Measurements from ENCODE around the gene RC3H2. TPM values are rescaled to one million over a fixed set of nuclear protein-coding genes. Genes with fewer than 3 reads are reported as not detected.

RC3H2 gene
- total and polyA plus RNA-seq, 2 donors (not counting 3 experiments of a cell fraction or from before 2014, with no cell fraction given): 25.3 to 63.0 TPM

- CTCF ChIA-PET: interaction anchor here (1.6 kb wide), 1 partner anchor 54 kb away, joined by 5 read pairs; no protein-coding TSS in a partner anchor
- Histone ChIP-seq H3K27me3 (ENCODE audit: control insufficient read depth in 2 of 2, insufficient read depth in 2 of 2, low read length in 2 of 2) (no peaks in the 10 kb centered on the region), H2AFZ (ENCODE audit: low read depth, low read length) (no peak overlapping the region), H3K4me2 (ENCODE audit: insufficient read depth, low read length) (no peak overlapping the region), H3K9me1 (replicated peaks; ENCODE audit: control insufficient read depth, extremely low read depth, insufficient read depth, low read length) (no peaks in the 10 kb centered on the region), H4K20me1 (replicated peaks; ENCODE audit: control insufficient read depth, extremely low read depth, insufficient read depth, low read length) (peaks cover under 1% of the 10 kb centered on the region), H3K9me3 (replicated peaks; ENCODE audit: control insufficient read depth, insufficient read depth, low read length) (no peaks in the 10 kb centered on the region), H3K4me3 (replicated peaks in 1 of 3; ENCODE audit: insufficient read depth in 1 of 3, low read depth in 1 of 3, low read length in 3 of 3) (no peak overlapping the region), H3K9ac (replicated peaks; ENCODE audit: extremely low read depth, insufficient read depth, low read length) (no peak overlapping the region), H3K36me3 (ENCODE audit: control insufficient read depth in 2 of 2, extremely low read depth in 1 of 2, insufficient read depth in 2 of 2, low read length in 2 of 2) (peaks cover 2 to 8% of the 10 kb centered on the region in 2 experiments), H3K27ac (ENCODE audit: insufficient read depth, low read depth, low read length) (no peak overlapping the region), H3K4me1 (ENCODE audit: control insufficient read depth, extremely low read depth, insufficient read depth, low read length) (peaks cover 13% of the 10 kb centered on the region), H3K79me2 (ENCODE audit: control insufficient read depth, insufficient read depth, low read length) (peaks cover 34% of the 10 kb centered on the region)
- BruUV-seq (replicated peaks): no TSS peak
- TF ChIP-seq JUN (IDR thresholded peaks at IDR 0.05; ENCODE audit: borderline replicate concordance, insufficient read depth, insufficient read length, low read depth) (no peak), EZH2 (IDR thresholded peaks at IDR 0.05; ENCODE audit: borderline replicate concordance, low read depth, low read length, severe bottlenecking) (no peak), MYC (IDR thresholded peaks at IDR 0.05; ENCODE audit: low read depth, low read length) (no peak)
- intact Hi-C loops (cut with micrococcal nuclease): no loop called here
- FAIRE-seq (no peak), DNase-seq (ENCODE audit: low read depth, low spot score) (no peak)
- dilution Hi-C loops (cut with MboI; ENCODE audit: extremely low pct_ligation_motif_present, low sequenced_read_pairs): no loop called here
- POLR2A ChIA-PET: interaction anchor here (0.6 kb wide), 1 partner anchor 23 kb away, joined by 4 read pairs; no protein-coding TSS in a partner anchor
These were observed 31.7 kb upstream of the RC3H2 start for GRCh38 chr9:122936883-122937282.

GRCh38 chr9:122936464-122936863 is 31.3 kb upstream of the RC3H2 start:
- Histone ChIP-seq H3K4me3 (replicated peaks in 1 of 3; ENCODE audit: insufficient read depth in 1 of 3, low read depth in 1 of 3, low read length in 3 of 3) (no peak overlapping the region), H4K20me1 (replicated peaks; ENCODE audit: control insufficient read depth, extremely low read depth, insufficient read depth, low read length) (no peaks in the 10 kb centered on the region), H3K36me3 (ENCODE audit: control insufficient read depth in 2 of 2, extremely low read depth in 1 of 2, insufficient read depth in 2 of 2, low read length in 2 of 2) (peaks cover 2 to 8% of the 10 kb centered on the region in 2 experiments), H3K27me3 (ENCODE audit: control insufficient read depth in 2 of 2, insufficient read depth in 2 of 2, low read length in 2 of 2) (no peaks in the 10 kb centered on the region), H3K4me2 (ENCODE audit: insufficient read depth, low read length) (no peak overlapping the region), H2AFZ (ENCODE audit: low read depth, low read length) (no peak overlapping the region), H3K4me1 (ENCODE audit: control insufficient read depth, extremely low read depth, insufficient read depth, low read length) (peaks cover 9% of the 10 kb centered on the region), H3K9me3 (replicated peaks; ENCODE audit: control insufficient read depth, insufficient read depth, low read length) (no peaks in the 10 kb centered on the region), H3K9ac (replicated peaks; ENCODE audit: extremely low read depth, insufficient read depth, low read length) (no peak overlapping the region), H3K79me2 (ENCODE audit: control insufficient read depth, insufficient read depth, low read length) (peaks cover 32% of the 10 kb centered on the region), H3K27ac (ENCODE audit: insufficient read depth, low read depth, low read length) (no peak overlapping the region), H3K9me1 (replicated peaks; ENCODE audit: control insufficient read depth, extremely low read depth, insufficient read depth, low read length) (no peaks in the 10 kb centered on the region)
- intact Hi-C loops (cut with micrococcal nuclease): no loop called here
- CTCF ChIA-PET: interaction anchor here (1.6 kb wide), 1 partner anchor 55 kb away, joined by 5 read pairs; no protein-coding TSS in a partner anchor
- TF ChIP-seq POLR2A (IDR thresholded peaks at IDR 0.05; ENCODE audit: low read depth, low read length): no peak
- no peak for TF ChIP-seq POLR2AphosphoS5 (IDR thresholded peaks at IDR 0.05; ENCODE audit: insufficient read depth, low read depth, low read length)
- no peak for TF ChIP-seq GATA2 (IDR thresholded peaks at IDR 0.05; ENCODE audit: insufficient read depth, insufficient read length, low read depth, low read length)
- no peak for TF ChIP-seq MAX (IDR thresholded peaks at IDR 0.05; ENCODE audit: insufficient read depth, insufficient read length)
- POLR2A ChIA-PET: interaction anchor here (0.6 kb wide), 1 partner anchor 23 kb away, joined by 4 read pairs; no protein-coding TSS in a partner anchor
- no peak for FAIRE-seq
- dilution Hi-C loops (cut with MboI; ENCODE audit: extremely low pct_ligation_motif_present, low sequenced_read_pairs): no loop called here
- BruUV-seq (replicated peaks): no TSS peak
- no peak for DNase-seq (ENCODE audit: low read depth, low spot score)

All from endothelial cell of umbilical vein (primary cell).